ENCODE data around the gene ABHD10. TPM values are rescaled to one million over a fixed set of nuclear protein-coding genes. Genes with fewer than 3 reads are reported as not detected.
"Not testable (repeated sequence)": the region's sequence is repeated elsewhere in the genome, so short reads cannot be mapped to it uniquely, and the experiment has no call there.

The ABHD10 gene
- total RNA-seq, 2 donors from 2014 or later, result 18.2 to 18.7 TPM

DNA sequence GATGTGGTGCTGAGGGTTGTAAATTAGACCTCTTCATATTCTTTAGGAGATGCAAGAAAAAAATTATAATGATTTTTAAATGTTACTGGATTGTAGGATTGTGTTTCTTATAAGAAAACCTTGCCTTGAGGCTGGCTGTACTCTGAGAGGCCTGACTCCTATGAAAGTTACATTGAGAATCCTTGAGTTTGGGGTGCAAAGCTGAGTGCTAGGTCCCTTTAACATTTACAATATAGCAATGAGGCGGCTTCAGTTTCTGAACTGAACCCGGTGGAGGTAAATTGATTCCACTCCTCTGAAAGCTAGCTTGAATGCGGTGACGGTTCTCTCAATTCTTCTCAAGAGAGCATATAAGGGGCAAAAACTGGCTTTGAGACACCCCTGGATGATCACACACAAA lies 55.6 kb downstream of the ABHD10 start, which contains the start of gene TMPRSS7:
TMPRSS7 (plus strand) TSS at position 301 of the 400 bp plus-strand sequence. CDS start 110 bp downstream, outside the sequence.
- DNase-seq, result no peak
- no peaks in the 10 kb centered on the region for H3K4me1 Mint-ChIP-seq
- H3K27me3 Mint-ChIP-seq, result peaks cover 6% of the 10 kb centered on the region
- H3K27ac Mint-ChIP-seq, result no peak within 1 kb of the TSS
- ATAC-seq, result no peak
- peaks cover 2% of the 10 kb centered on the region for H3K36me3 Mint-ChIP-seq (ENCODE audit: low read depth)
- no peak within 1 kb of the TSS for H3K4me3 Mint-ChIP-seq
- no peaks in the 10 kb centered on the region for H3K9me3 ChIP-seq (ENCODE audit: control insufficient read depth, low read length, poor library complexity, severe bottlenecking)

- no peaks in the 10 kb centered on the region for H3K9me3 ChIP-seq (ENCODE audit: control insufficient read depth, low read length, poor library complexity, severe bottlenecking)
- peaks cover 6% of the 10 kb centered on the region for H3K27me3 Mint-ChIP-seq
- DNase-seq, result no peak
- peaks cover 2% of the 10 kb centered on the region for H3K36me3 Mint-ChIP-seq (ENCODE audit: low read depth)
- H3K4me3 Mint-ChIP-seq, result no peak overlapping the region
- no peak for ATAC-seq
- H3K4me1 Mint-ChIP-seq, result no peaks in the 10 kb centered on the region
- no peak overlapping the region for H3K27ac Mint-ChIP-seq
Measured at GRCh38 chr3:112035241-112035640, 56.4 kb downstream of the ABHD10 start.

DNA sequence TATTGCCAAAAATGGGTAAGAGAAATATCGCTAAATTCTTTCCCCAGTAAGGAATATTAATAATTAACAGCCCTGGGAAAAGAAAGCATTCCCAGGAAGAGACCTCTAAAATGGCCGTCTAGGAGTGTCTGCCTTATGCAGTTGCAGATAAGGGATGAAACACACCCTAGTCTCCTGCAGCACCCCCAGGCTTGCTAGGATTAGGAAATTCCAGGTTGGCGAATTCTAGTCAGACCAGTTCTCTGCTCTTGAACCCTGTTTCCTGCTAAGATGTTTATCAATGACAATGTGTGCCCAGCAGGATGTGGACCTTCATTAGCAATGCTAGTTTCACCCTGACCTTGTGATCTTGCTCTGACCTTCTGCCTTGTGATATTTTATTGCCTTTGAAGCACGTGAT lies 58.4 kb downstream of the ABHD10 start:
- H3K4me3 Mint-ChIP-seq; H3K4me1 Mint-ChIP-seq; H3K27ac Mint-ChIP-seq; H3K36me3 Mint-ChIP-seq (ENCODE audit: low read depth); ATAC-seq; DNase-seq; H3K9me3 ChIP-seq (ENCODE audit: control insufficient read depth, low read length, poor library complexity, severe bottlenecking): not testable (repeated sequence)
- peaks cover 11% of the 10 kb centered on the region for H3K27me3 Mint-ChIP-seq

GRCh38 chr3:112038863-112039262 lies 60.0 kb downstream of the ABHD10 start:
- no peaks in the 10 kb centered on the region for H3K4me1 Mint-ChIP-seq
- no peak overlapping the region for H3K27ac Mint-ChIP-seq
- H3K36me3 Mint-ChIP-seq (ENCODE audit: low read depth), result no peaks in the 10 kb centered on the region
- ATAC-seq (no peak), DNase-seq (no peak)
- no peak overlapping the region for H3K4me3 Mint-ChIP-seq
- peaks cover 11% of the 10 kb centered on the region for H3K27me3 Mint-ChIP-seq
- no peaks in the 10 kb centered on the region for H3K9me3 ChIP-seq (ENCODE audit: control insufficient read depth, low read length, poor library complexity, severe bottlenecking)

- Mint-ChIP-seq H3K4me3 (no peak overlapping the region), H3K4me1 (no peaks in the 10 kb centered on the region), H3K27ac (peak overlapping the region; percentile 62), H3K36me3 (ENCODE audit: low read depth) (no peaks in the 10 kb centered on the region), H3K27me3 (peaks cover 10% of the 10 kb centered on the region)
- DNase-seq (no peak), ATAC-seq (no peak)
- H3K9me3 ChIP-seq (ENCODE audit: control insufficient read depth, low read length, poor library complexity, severe bottlenecking), result no peaks in the 10 kb centered on the region
Measured at GRCh38 chr3:112041321-112041720, 62.5 kb downstream of the ABHD10 start.

DNA sequence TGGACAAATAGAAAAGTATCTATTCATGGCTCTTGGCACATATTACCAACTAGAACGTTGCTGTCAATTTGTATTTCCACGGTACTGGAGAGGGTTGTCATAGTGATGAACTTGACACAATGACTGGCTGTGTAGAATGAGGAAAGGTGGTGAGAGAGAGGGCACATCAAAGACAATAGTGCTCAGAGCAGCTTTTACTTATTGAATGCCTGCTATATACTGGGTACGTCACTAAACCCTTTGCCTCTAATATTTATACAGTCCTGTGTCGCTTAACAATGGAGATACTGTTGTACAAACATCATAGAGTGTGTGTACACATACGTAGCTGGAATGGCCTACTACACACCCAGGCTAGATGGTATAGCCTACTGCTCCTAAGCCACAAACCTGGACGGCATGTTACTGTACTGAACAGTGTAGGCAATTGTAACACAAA lies 64.0 kb downstream of the ABHD10 start:
- Mint-ChIP-seq H3K4me3 (no peak overlapping the region), H3K27ac (no peak overlapping the region), H3K36me3 (ENCODE audit: low read depth) (no peaks in the 10 kb centered on the region), H3K4me1 (no peaks in the 10 kb centered on the region), H3K27me3 (peaks cover 14% of the 10 kb centered on the region)
- ATAC-seq (no peak), DNase-seq (no peak)
- H3K9me3 ChIP-seq (ENCODE audit: control insufficient read depth, low read length, poor library complexity, severe bottlenecking), result no peaks in the 10 kb centered on the region

Other genes starting within 250 kb of the ABHD10 start
- 10 to 100 TPM; 24.4 to 28.0 TPM for gene PHLDB2, start 119.8 kb upstream of the ABHD10 start, total RNA-seq
- gene TAGLN3, start 19.9 kb downstream of the ABHD10 start, total RNA-seq, result under 1 TPM in 1 of 2 donors, not detected in 1; 0.32 TPM
- gene TMPRSS7, start 55.7 kb downstream of the ABHD10 start, total RNA-seq, result under 1 TPM in 1 of 2 donors, not detected in 1; 0.12 TPM
- 1 to 10 TPM; 2.0 to 4.1 TPM for gene C3orf52, start 107.4 kb downstream of the ABHD10 start, total RNA-seq
- 10 to 100 TPM; 14.2 to 21.2 TPM for gene GCSAM, start 154.2 kb downstream of the ABHD10 start, total RNA-seq

Data from T-helper 17 cell (primary cell).